ENCODE data around the gene MDFIC. TPM values are rescaled to one million over a fixed set of nuclear protein-coding genes. Genes with fewer than 3 reads are reported as not detected.

MDFIC gene
- total RNA-seq, 8 experiments from 2014 or later = 1.6 to 54.2 (median 9.5) TPM

DNA sequence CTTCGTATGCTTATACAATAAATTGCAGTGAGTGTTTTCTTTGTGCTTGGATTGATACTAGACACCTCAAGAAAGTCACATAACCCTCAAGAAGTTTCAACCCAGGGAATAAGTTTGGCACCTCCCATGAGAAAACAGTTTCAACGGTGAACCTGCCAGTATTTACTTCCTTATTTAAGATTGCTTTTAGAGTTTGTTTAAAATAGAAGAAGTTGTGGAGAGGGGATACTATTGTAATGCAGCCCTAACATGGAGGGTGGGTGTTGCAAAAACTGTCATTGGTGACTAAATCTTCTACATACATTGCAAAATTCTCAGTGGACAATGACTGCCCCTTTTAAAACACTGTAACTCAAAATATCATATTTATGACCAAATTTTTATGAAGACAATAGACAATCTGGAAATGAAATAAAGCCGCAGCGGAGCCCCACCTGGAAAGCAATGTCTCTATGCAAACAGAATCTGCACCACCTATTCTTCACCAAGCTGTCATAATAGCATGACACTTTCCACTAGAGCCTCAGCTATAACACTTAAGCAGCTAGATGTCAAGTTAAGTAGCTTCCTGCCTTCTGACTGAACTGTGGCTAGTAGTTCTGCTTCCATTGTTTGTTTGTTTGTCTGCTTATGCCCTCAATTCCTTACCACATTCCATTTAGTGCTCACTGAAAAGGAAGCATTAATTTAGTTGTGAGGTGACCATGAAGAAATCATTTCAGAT, 98.2 kb downstream of the MDFIC start:
- H3K4me3 ChIP-seq = no peak overlapping the region
- no peak overlapping the region for H3K27ac ChIP-seq
- in situ Hi-C loops (cut with MboI; ENCODE audit: low pct_unique_long_range_greater_than_20kb in 2 of 9, low sequenced_read_pairs in 9 of 9, unreplicated experiment in 9 of 9) = no loop called here
- 79 to 100% (median 94%) methylated on average over 1 to 4 of the region's 4 CpGs for WGBS, 10 experiments
- ATAC-seq (replicated peaks in 6 of 8) = no peak
- H3K4me1 ChIP-seq (replicated peaks in 1 of 2) = peaks cover 0 to 4% of the 10 kb centered on the region in 2 donors

- in situ Hi-C loops (cut with MboI; ENCODE audit: low pct_unique_long_range_greater_than_20kb in 2 of 9, low sequenced_read_pairs in 9 of 9, unreplicated experiment in 9 of 9) = no loop called here
- 71 to 100% (median 84%) methylated on average over 2 to 6 of the region's 6 CpGs; no CpG with 5 or more reads in 1 of the 10 experiments for WGBS, 10 experiments
- ATAC-seq (replicated peaks in 6 of 8) = no peak
Observed at GRCh38 chr7:115023219-115023618, 101.3 kb downstream of the MDFIC start.

GRCh38 chr7:115024276-115024675, 102.4 kb downstream of the MDFIC start:
- WGBS, 10 experiments = 28 to 97% (median 63%) methylated on average over 1 to 3 of the region's 3 CpGs; no CpG with 5 or more reads in 3 of the 10 experiments
- no peak overlapping the region for H3K4me3 ChIP-seq
- no peaks in the 10 kb centered on the region for H3K4me1 ChIP-seq (replicated peaks in 1 of 2)
- no peak overlapping the region for H3K27ac ChIP-seq
- in situ Hi-C loops (cut with MboI; ENCODE audit: low pct_unique_long_range_greater_than_20kb in 2 of 9, low sequenced_read_pairs in 9 of 9, unreplicated experiment in 9 of 9) = no loop called here
- peak in 2 of 8 experiments; percentile 36 to 38 for ATAC-seq (replicated peaks in 6 of 8)

More at GRCh38 chr7:115023219-115023618, 101.3 kb downstream of the MDFIC start:
- Histone ChIP-seq H3K4me1 (replicated peaks in 1 of 2) (no peaks in the 10 kb centered on the region), H3K27ac (no peak overlapping the region), H3K4me3 (no peak overlapping the region)

DNA sequence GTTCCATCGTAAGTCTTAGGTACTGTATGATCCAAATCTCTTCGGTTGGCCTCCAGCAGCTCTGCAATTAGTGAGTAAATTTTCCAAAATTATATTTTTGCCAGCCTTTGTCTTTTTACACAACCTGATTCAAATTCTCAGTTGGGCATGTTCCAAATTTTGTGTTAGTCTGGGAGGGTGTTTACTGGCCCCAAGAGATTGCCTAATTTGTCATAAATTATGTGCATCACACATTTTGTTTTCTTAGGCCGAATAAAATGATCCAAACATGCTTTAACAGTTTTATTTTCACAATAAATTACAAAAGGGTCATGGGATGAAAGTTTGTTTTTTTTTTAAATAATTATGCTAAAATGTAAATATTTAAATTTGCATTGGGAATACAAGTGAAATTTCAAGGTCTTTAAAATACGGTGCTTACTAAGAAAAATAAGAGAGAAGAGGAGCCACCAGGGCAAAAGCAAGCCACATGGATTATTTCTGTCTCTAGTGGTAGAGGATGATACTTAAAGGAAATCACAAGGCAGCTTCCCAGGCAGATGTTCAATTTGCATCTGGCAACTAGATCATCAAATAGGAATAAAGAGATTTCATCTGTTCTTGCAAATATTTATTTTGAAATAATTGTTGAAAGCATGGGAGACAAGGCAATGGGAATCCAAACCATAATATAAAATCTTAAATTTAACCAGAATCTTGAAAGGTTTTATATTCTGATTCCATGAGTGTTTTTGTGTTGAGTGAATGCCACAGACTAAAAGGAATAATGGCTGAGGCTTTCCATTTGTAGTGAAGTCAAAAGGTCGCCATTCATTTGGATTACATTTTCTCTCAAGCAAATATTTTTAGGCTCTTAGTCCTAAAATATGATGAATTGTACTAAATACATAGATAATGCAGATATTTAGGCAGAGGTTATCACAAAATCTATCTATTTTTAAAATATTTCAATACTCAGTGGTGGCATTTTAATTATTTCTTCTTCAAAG, 111.1 kb downstream of the MDFIC start:
- Histone ChIP-seq H3K27ac (no peak overlapping the region), H3K4me1 (replicated peaks in 1 of 2) (no peaks in the 10 kb centered on the region), H3K4me3 (no peak overlapping the region)
- 0 to 74% (median 63%) methylated on average over 2 to 5 of the region's 5 CpGs for WGBS, 10 experiments
- peak in 3 of 8 experiments; percentile 91 to 95 (median 94) for ATAC-seq (replicated peaks in 6 of 8)
- in situ Hi-C loops (cut with MboI; ENCODE audit: low pct_unique_long_range_greater_than_20kb in 2 of 9, low sequenced_read_pairs in 9 of 9, unreplicated experiment in 9 of 9) = no loop called here

GRCh38 chr7:115033917-115034459, 112.1 kb downstream of the MDFIC start:
- Histone ChIP-seq H3K4me1 (replicated peaks in 1 of 2) (no peaks in the 10 kb centered on the region), H3K4me3 (no peak overlapping the region), H3K27ac (no peak overlapping the region)
- in situ Hi-C loops (cut with MboI; ENCODE audit: low pct_unique_long_range_greater_than_20kb in 2 of 9, low sequenced_read_pairs in 9 of 9, unreplicated experiment in 9 of 9) = no loop called here
- WGBS, 10 experiments = 60 to 100% methylated on average over 1 of the region's 1 CpG; no CpG with 5 or more reads in 8 of the 10 experiments
- ATAC-seq (replicated peaks in 6 of 8) = no peak

- H3K27ac ChIP-seq = no peak overlapping the region
- no peak for ATAC-seq (replicated peaks in 6 of 8)
- WGBS, 10 experiments = 33 to 100% (median 92%) methylated on average over 1 to 2 of the region's 2 CpGs; no CpG with 5 or more reads in 1 of the 10 experiments
- no peaks in the 10 kb centered on the region for H3K4me1 ChIP-seq (replicated peaks in 1 of 2)
- in situ Hi-C loops (cut with MboI; ENCODE audit: low pct_unique_long_range_greater_than_20kb in 2 of 9, low sequenced_read_pairs in 9 of 9, unreplicated experiment in 9 of 9) = no loop called here
- H3K4me3 ChIP-seq = no peak overlapping the region
Observed at GRCh38 chr7:115034515-115034914, 112.6 kb downstream of the MDFIC start.

DNA sequence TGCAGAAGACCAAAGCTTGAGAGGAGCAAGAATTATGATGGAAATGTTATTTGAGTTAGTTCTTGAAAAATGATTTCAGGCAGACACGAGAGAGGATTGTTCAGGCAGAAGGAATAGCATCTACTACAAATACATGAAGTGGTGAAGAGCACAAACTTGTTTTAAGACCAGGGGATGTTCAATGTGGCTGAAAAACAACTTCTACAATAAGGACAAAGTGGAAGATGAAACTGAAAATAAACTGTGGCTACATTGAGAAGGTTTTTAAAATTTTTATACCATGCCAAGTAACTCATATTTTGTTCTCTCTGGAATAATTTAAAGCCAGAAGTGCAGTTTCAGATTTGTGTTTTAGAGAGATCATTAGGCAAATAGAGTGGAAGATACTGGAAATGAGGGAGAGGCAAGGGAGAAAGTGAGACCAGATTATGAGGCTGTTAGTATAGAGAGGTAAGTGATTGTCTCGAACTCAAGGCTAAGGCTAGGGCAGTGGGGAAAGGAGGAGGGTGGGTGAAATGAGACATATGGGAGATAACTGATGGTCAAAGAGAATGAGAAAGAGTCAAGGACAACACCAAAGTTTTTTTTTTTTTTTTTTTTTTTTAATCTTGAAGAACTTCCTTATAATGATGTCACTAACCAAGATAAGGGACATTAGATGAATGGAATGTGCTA, 115.4 kb downstream of the MDFIC start:
- in situ Hi-C loops (cut with MboI; ENCODE audit: low pct_unique_long_range_greater_than_20kb in 2 of 9, low sequenced_read_pairs in 9 of 9, unreplicated experiment in 9 of 9) = no loop called here
- no peak for ATAC-seq (replicated peaks in 6 of 8)
- WGBS, 10 experiments = 77 to 100% (median 91%) methylated on average over 1 to 2 of the region's 2 CpGs; no CpG with 5 or more reads in 1 of the 10 experiments
- no peaks in the 10 kb centered on the region for H3K4me1 ChIP-seq (replicated peaks in 1 of 2)
- no peak overlapping the region for H3K27ac ChIP-seq
- no peak overlapping the region for H3K4me3 ChIP-seq

DNA sequence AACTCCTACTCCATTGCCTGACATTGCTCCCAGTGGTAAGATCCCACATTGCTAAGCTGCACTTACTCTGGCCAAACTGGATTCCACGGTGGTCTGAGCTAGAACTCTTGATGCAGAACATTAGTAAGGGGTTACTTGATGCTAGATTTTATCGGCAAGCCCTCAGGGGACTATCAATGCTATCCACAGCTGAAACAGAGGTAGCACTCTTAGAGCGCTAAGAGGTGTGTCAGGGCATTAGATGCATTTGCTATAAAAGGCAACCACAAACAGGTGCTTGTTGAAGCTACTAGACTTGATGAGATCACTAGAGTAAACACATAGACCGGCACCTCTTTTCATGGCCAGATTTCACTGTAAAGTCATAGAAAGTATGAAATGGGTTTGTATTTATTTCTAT, 116.3 kb downstream of the MDFIC start:
- in situ Hi-C loops (cut with MboI; ENCODE audit: low pct_unique_long_range_greater_than_20kb in 2 of 9, low sequenced_read_pairs in 9 of 9, unreplicated experiment in 9 of 9) = no loop called here
- Histone ChIP-seq H3K27ac (no peak overlapping the region), H3K4me1 (replicated peaks in 1 of 2) (no peaks in the 10 kb centered on the region), H3K4me3 (no peak overlapping the region)
- no peak for ATAC-seq (replicated peaks in 6 of 8)
- WGBS, 10 experiments = 80 to 100% (median 94%) methylated on average over 1 to 4 of the region's 4 CpGs; no CpG with 5 or more reads in 2 of the 10 experiments

- Histone ChIP-seq H3K27ac (no peak overlapping the region), H3K4me3 (no peak overlapping the region), H3K4me1 (replicated peaks in 1 of 2) (no peaks in the 10 kb centered on the region)
- ATAC-seq (replicated peaks in 6 of 8) = peak in 1 of 8 experiments; percentile 91
- 3 to 88% (median 71%) methylated on average over 3 to 8 of the region's 8 CpGs for WGBS, 10 experiments
- in situ Hi-C loops (cut with MboI; ENCODE audit: low pct_unique_long_range_greater_than_20kb in 2 of 9, low sequenced_read_pairs in 9 of 9, unreplicated experiment in 9 of 9) = no loop called here
Observed at GRCh38 chr7:115040057-115040456, 118.2 kb downstream of the MDFIC start.

GRCh38 chr7:115040495-115040894, 118.6 kb downstream of the MDFIC start:
- H3K4me1 ChIP-seq (replicated peaks in 1 of 2) = no peaks in the 10 kb centered on the region
- H3K4me3 ChIP-seq = no peak overlapping the region
- no peak overlapping the region for H3K27ac ChIP-seq
- peak in 1 of 8 experiments; percentile 58 for ATAC-seq (replicated peaks in 6 of 8)
- in situ Hi-C loops (cut with MboI; ENCODE audit: low pct_unique_long_range_greater_than_20kb in 2 of 9, low sequenced_read_pairs in 9 of 9, unreplicated experiment in 9 of 9) = no loop called here

DNA sequence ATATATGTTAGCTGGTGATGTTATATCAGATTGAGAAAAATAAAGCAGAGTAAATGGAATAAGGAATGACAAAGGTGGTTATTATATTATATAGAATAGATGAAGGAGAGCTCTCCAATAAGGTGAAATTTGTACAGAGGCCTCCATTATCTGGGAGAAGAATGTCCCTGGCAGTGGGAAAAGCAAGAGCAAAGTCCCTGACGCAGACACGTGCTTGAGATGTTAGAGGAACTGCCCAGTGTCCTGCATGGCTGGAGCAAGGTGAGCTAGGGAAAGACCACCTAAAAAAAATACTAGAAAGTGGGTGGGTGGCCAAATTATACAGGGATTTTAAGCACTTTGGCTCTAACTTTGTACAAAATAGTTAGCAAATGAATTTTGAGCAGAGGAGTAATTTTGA, 120.7 kb downstream of the MDFIC start:
- no peak overlapping the region for H3K27ac ChIP-seq
- WGBS, 10 experiments = 21 to 92% (median 40%) methylated on average over 2 of the region's 2 CpGs; no CpG with 5 or more reads in 6 of the 10 experiments
- H3K4me1 ChIP-seq (replicated peaks in 1 of 2) = peaks cover 0 to 9% of the 10 kb centered on the region in 2 donors
- no peak overlapping the region for H3K4me3 ChIP-seq
- no peak for ATAC-seq (replicated peaks in 6 of 8)
- in situ Hi-C loops (cut with MboI; ENCODE audit: low pct_unique_long_range_greater_than_20kb in 2 of 9, low sequenced_read_pairs in 9 of 9, unreplicated experiment in 9 of 9) = no loop called here

- ATAC-seq (replicated peaks in 6 of 8) = no peak
- Histone ChIP-seq H3K4me3 (no peak overlapping the region), H3K4me1 (replicated peaks in 1 of 2) (peaks cover 0 to 9% of the 10 kb centered on the region in 2 donors), H3K27ac (no peak overlapping the region)
- 0 to 100% (median 48%) methylated on average over 1 to 2 of the region's 2 CpGs; no CpG with 5 or more reads in 2 of the 10 experiments for WGBS, 10 experiments
- in situ Hi-C loops (cut with MboI; ENCODE audit: low pct_unique_long_range_greater_than_20kb in 2 of 9, low sequenced_read_pairs in 9 of 9, unreplicated experiment in 9 of 9) = no loop called here
Observed at GRCh38 chr7:115043605-115044004, 121.7 kb downstream of the MDFIC start.
